HCT116 (cell line): Measurements from ENCODE around the gene TSPAN5. TPM values are rescaled to one million over a fixed set of nuclear protein-coding genes. Genes with fewer than 3 reads are reported as not detected.

ENCODE experiments used
- ATAC-seq: fragments of 200-7000 bp; cut with Tn5 transposase; 2 replicates; pipeline ENCODE4 v1.9.1; 2020; ENCODE audit warnings: mild to moderate bottlenecking, moderate library complexity
- BruUV-seq: library from RNA; stranded (reverse); fragments of 400-500 nt; replicated peaks from 2 replicates; lab custom pipeline; 2021; lab: Mats Ljungman, UMichigan
- CTCF ChIA-PET: fragments of 300-600 bp; sonication (Branson Sonifier 250); formaldehyde crosslinking; loops from one replicate; lab custom pipeline; 2021; ENCODE audit warnings: antibody characterized with exemption; lab: Charles Lee
- POLR2A ChIA-PET: fragments of 300-600, 350-600 bp; sonication (Branson Sonifier 250); formaldehyde crosslinking; loops from one replicate; lab custom pipeline; 2021; ENCODE audit warnings: antibody characterized with exemption; lab: Charles Lee
- RAD21 ChIA-PET, 2 experiments: fragments of 300-600 bp; sonication (Branson Sonifier 250); formaldehyde crosslinking; loops; one replicate each; lab custom pipeline; 2023; ENCODE audit warnings: low total read pairs in 2 of 2; ENCODE audit not compliant: uncharacterized antibody in 2 of 2, unreplicated experiment in 2 of 2, low non-redundant PET in 1 of 2; lab: Charles Lee
- DNase-seq: peaks from one replicate; pipeline ENCODE4 v3.0.0-alpha.2; 2010; ENCODE audit warnings: low read depth, low spot score
- H2AFZ ChIP-seq: fragments of 200-600 bp; shearing (Covaris generic), sonication (generic); 2 replicates; pipeline ENCODE4 v1.6.1; 2017; ENCODE audit warnings: low read depth, mixed run types, mixed read lengths, antibody characterized with exemption, low read length; ENCODE audit not compliant: poor library complexity, severe bottlenecking
- H3K27ac ChIP-seq: 2 replicates; pipeline ENCODE4 v1.5.1; 2012; ENCODE audit warnings: low read depth, low read length
- H3K27me3 ChIP-seq: fragments of 200-600 bp; sonication (generic); 2 replicates; pipeline ENCODE4 v1.6.1; 2016; ENCODE audit warnings: mixed run types, low read length, mixed read lengths; ENCODE audit not compliant: insufficient read depth
- H3K36me3 ChIP-seq, 2 experiments: fragments of 200-500 bp in 1 of 2; fragments of 200-600 bp in 1 of 2; sonication (Bioruptor generic) in 1 of 2; sonication (generic) in 1 of 2; 2 replicates each; pipeline versions ENCODE4 v1.5.1 to v1.6.1; 2014 to 2016; ENCODE audit warnings: low read length in 2 of 2, inconsistent platforms in 1 of 2, mixed read lengths in 1 of 2, mixed run types in 1 of 2; ENCODE audit not compliant: insufficient read depth in 2 of 2, control insufficient read depth in 1 of 2
- H3K4me1 ChIP-seq, 2 experiments: fragments of 200-600 bp in 1 of 2; sonication (generic) in 1 of 2; 2 replicates each; pipeline versions ENCODE4 v1.5.1 to v1.6.1; 2012 to 2017; ENCODE audit warnings: low read length in 2 of 2, inconsistent platforms in 1 of 2, mild to moderate bottlenecking in 1 of 2, mixed read lengths in 1 of 2, mixed run types in 1 of 2, moderate library complexity in 1 of 2; ENCODE audit not compliant: insufficient read depth in 2 of 2, control insufficient read depth in 1 of 2
- H3K4me2 ChIP-seq: fragments of 200-600 bp; sonication (generic); 2 replicates; pipeline ENCODE4 v1.6.1; 2017; ENCODE audit warnings: mixed run types, low read length, mixed read lengths
- H3K4me3 ChIP-seq, 2 experiments: fragments of 200-600 bp in 1 of 2; sonication (generic) in 1 of 2; replicated peaks in 1 of 2; 2 replicates each; pipeline ENCODE4 v1.5.1; 2011 to 2016; ENCODE audit warnings: low read length in 2 of 2, control low read depth in 1 of 2, low read depth in 1 of 2, mild to moderate bottlenecking in 1 of 2, mixed read lengths in 1 of 2, mixed run types in 1 of 2
- H3K79me2 ChIP-seq: fragments of 200-600 bp; sonication (generic); 2 replicates; pipeline ENCODE4 v1.6.1; 2017; ENCODE audit warnings: mild to moderate bottlenecking, mixed run types, low read length, moderate library complexity, mixed read lengths; ENCODE audit not compliant: insufficient read depth
- H3K9ac ChIP-seq: fragments of 200-600 bp; sonication (generic); 2 replicates; pipeline ENCODE4 v1.6.1; 2016; ENCODE audit warnings: low read length, mixed read lengths
- H3K9me2 ChIP-seq: fragments of 200-600 bp; sonication (generic), shearing (Covaris generic); 2 replicates; pipeline ENCODE4 v1.6.1; 2017; ENCODE audit warnings: mixed run types, mild to moderate bottlenecking, moderate library complexity; ENCODE audit not compliant: insufficient read depth
- H3K9me3 ChIP-seq, 2 experiments: fragments of 200-500 bp in 1 of 2; fragments of 200-600 bp in 1 of 2; sonication (Bioruptor generic) in 1 of 2; sonication (generic) in 1 of 2; 2 replicates each; pipeline ENCODE4 v1.6.1; 2014 to 2017; ENCODE audit warnings: low read length in 2 of 2, mixed read lengths in 2 of 2, inconsistent platforms in 1 of 2, low read depth in 1 of 2, mild to moderate bottlenecking in 1 of 2, mixed run types in 1 of 2, moderate library complexity in 1 of 2; ENCODE audit not compliant: control insufficient read depth in 1 of 2, insufficient read depth in 1 of 2
- H4K20me1 ChIP-seq: fragments of 200-600 bp; sonication (generic), shearing (Covaris generic); 2 replicates; pipeline ENCODE4 v1.6.1; 2017; ENCODE audit warnings: mixed run types, mild to moderate bottlenecking, moderate library complexity; ENCODE audit not compliant: insufficient read depth
- CBX3 ChIP-seq: IDR thresholded peaks from 2 replicates; pipeline ENCODE4 v1.6.1; 2012; ENCODE audit warnings: low read depth
- CTCF ChIP-seq, 3 experiments: fragments of 200-600 bp in 1 of 3; sonication (generic) in 1 of 3; IDR thresholded peaks in 2 of 3; conservative IDR thresholded peaks in 1 of 3; 2 replicates each; pipeline ENCODE4 v1.5.1; 2012 to 2017; ENCODE audit warnings: low read depth in 2 of 3, low read length in 2 of 3, antibody characterized with exemption in 1 of 3, borderline replicate concordance in 1 of 3, control low read depth in 1 of 3, mild to moderate bottlenecking in 1 of 3, mixed read lengths in 1 of 3, mixed run types in 1 of 3, moderate library complexity in 1 of 3; ENCODE audit not compliant: insufficient read depth in 1 of 3
- EGR1 ChIP-seq: IDR thresholded peaks from 2 replicates; pipeline ENCODE4 v1.6.1; 2012; ENCODE audit warnings: low read depth
- ELF1 ChIP-seq: IDR thresholded peaks from 2 replicates; pipeline ENCODE4 v1.6.1; 2012; ENCODE audit warnings: low read depth, borderline replicate concordance
- EZH2phosphoT487 ChIP-seq: fragments of 200-600 bp; IDR thresholded peaks from 2 replicates; pipeline ENCODE4 v1.6.1; 2018; ENCODE audit warnings: antibody characterized with exemption, borderline replicate concordance
- FOSL1 ChIP-seq: IDR thresholded peaks from 2 replicates; pipeline ENCODE4 v1.6.1; 2012; ENCODE audit warnings: low read depth
- JUND ChIP-seq: IDR thresholded peaks from 2 replicates; pipeline ENCODE4 v1.6.1; 2012
- MAX ChIP-seq: IDR thresholded peaks from 2 replicates; pipeline ENCODE4 v1.6.1; 2012
- RAD21 ChIP-seq: IDR thresholded peaks from 2 replicates; pipeline ENCODE4 v1.6.1; 2012; ENCODE audit warnings: low read depth, mild to moderate bottlenecking
- SRF ChIP-seq: IDR thresholded peaks from 2 replicates; pipeline ENCODE4 v1.6.1; 2012; ENCODE audit warnings: low read depth
- YY1 ChIP-seq: IDR thresholded peaks from 2 replicates; pipeline ENCODE4 v1.6.1; 2011; ENCODE audit warnings: low read length, low read depth, moderate library complexity, mild to moderate bottlenecking; ENCODE audit not compliant: insufficient replicate concordance; ENCODE audit errors: extremely low read depth
- ZFX ChIP-seq: fragments of 450-650 bp; IDR thresholded peaks from 2 replicates; pipeline ENCODE4 v1.6.1; 2017
- intact Hi-C: fragments of 100-400 bp; cut with micrococcal nuclease; formaldehyde crosslinking; loops from 2 replicates; pipeline ENCODE4 v1.10.0; 2022
- total RNA-seq: library from RNA; stranded (reverse); gene quantifications from one replicate; pipeline ENCODE4 v1.2.1, GENCODE V29; 2021; ENCODE audit not compliant: unreplicated experiment

Gene TSPAN5
- total RNA-seq, 1 experiment from 2014 or later, result 56.8 TPM

GRCh38 chr4:98473046-98473445, 185.4 kb downstream of the TSPAN5 start:
- Histone ChIP-seq H3K36me3 (peaks cover 9 to 41% of the 10 kb centered on the region in 2 experiments; a peak in 3 of 4 replicates), H4K20me1 (no peaks in the 10 kb centered on the region), H3K79me2 (no peaks in the 10 kb centered on the region), H3K9ac (no peak overlapping the region)
- CTCF ChIA-PET, result no interaction called here
- intact Hi-C loops, result no loop called here
- BruUV-seq, result no TSS peak
- no peak for ATAC-seq
- TF ChIP-seq MAX, result no peak
- TF ChIP-seq EGR1, result no peak
- no peak for TF ChIP-seq JUND
- TF ChIP-seq ELF1, result no peak
- TF ChIP-seq CTCF (IDR thresholded peaks at IDR 0.05 in 2 of 3, conservative IDR thresholded peaks at IDR 0.05 in 1 of 3; ENCODE audit: borderline replicate concordance in 1 of 3, insufficient read depth in 1 of 3, low read depth in 2 of 3, low read length in 2 of 3), result no peak
- no peak for TF ChIP-seq RAD21
- TF ChIP-seq CBX3, result no peak
- no peak for TF ChIP-seq SRF
- no peak for TF ChIP-seq FOSL1
- no peak for TF ChIP-seq YY1
- no peak for TF ChIP-seq EZH2phosphoT487
- TF ChIP-seq ZFX, result no peak
- TF ChIP-seq, all 23 proteins: peak for 0
- Histone ChIP-seq H3K27ac (no peak overlapping the region), H2AFZ (no peak overlapping the region), H3K27me3 (no peaks in the 10 kb centered on the region), H3K9me3 (no peaks in the 10 kb centered on the region), H3K9me2 (no peaks in the 10 kb centered on the region), H3K4me1 (peaks cover 0 to 8% of the 10 kb centered on the region in 2 experiments; a peak in 2 of 4 replicates), H3K4me2 (no peak overlapping the region), H3K4me3 (no peak overlapping the region)
- DNase-seq, result no peak
- RAD21 ChIA-PET, result no interaction called here
- POLR2A ChIA-PET, result no interaction called here
